Endothelial cell of umbilical vein (primary cell): Measurements from ENCODE around the gene KRTAP22-1. TPM values are rescaled to one million over a fixed set of nuclear protein-coding genes. Genes with fewer than 3 reads are reported as not detected.

Experiments
- BruUV-seq: library from RNA; stranded (reverse); fragments of 400-500 nt; replicated peaks from 2 replicates; lab custom pipeline; 2021; lab: Mats Ljungman, UMichigan
- CTCF ChIA-PET: fragments of 300-600, 350-600 bp; sonication (Branson Sonifier 250); formaldehyde crosslinking; loops from one replicate; lab custom pipeline; 2021; ENCODE audit warnings: antibody characterized with exemption, inconsistent platforms; lab: Charles Lee
- POLR2A ChIA-PET: fragments of 300-600, 350-600 bp; sonication (Branson Sonifier 250); formaldehyde crosslinking; loops from one replicate; lab custom pipeline; 2021; ENCODE audit warnings: antibody characterized with exemption, inconsistent platforms; lab: Charles Lee
- DNase-seq: peaks from one replicate; pipeline ENCODE4 v3.0.0-alpha.2; 2011; ENCODE audit warnings: low read depth, low spot score
- FAIRE-seq: peaks from 2 replicates; lab custom pipeline; 2011; peaks lifted over from hg19 to GRCh38; lab: Jason Lieb, UNC
- H2AFZ ChIP-seq: 2 replicates; pipeline ENCODE4 v1.6.0; 2012; ENCODE audit warnings: low read depth, low read length, control low read depth, inconsistent platforms
- H3K27ac ChIP-seq: 2 replicates; pipeline ENCODE4 v1.5.1; 2011; ENCODE audit warnings: low read depth, mild to moderate bottlenecking, control low read depth, low read length, moderate library complexity; ENCODE audit not compliant: insufficient read depth
- H3K27me3 ChIP-seq, 2 experiments: 2 replicates each; pipeline versions ENCODE4 v1.6.0 to v1.6.1; 2011; ENCODE audit warnings: low read length in 2 of 2, mixed read lengths in 1 of 2; ENCODE audit not compliant: control insufficient read depth in 2 of 2, insufficient read depth in 2 of 2
- H3K36me3 ChIP-seq, 2 experiments: 2 replicates in 1 of 2; 3 replicates in 1 of 2; pipeline ENCODE4 v1.5.1; 2011; ENCODE audit warnings: low read length in 2 of 2, mild to moderate bottlenecking in 1 of 2, moderate library complexity in 1 of 2; ENCODE audit not compliant: control insufficient read depth in 2 of 2, insufficient read depth in 2 of 2; ENCODE audit errors: extremely low read depth in 1 of 2
- H3K4me1 ChIP-seq: 3 replicates; pipeline ENCODE4 v1.5.1; 2011; ENCODE audit warnings: mild to moderate bottlenecking, low read length; ENCODE audit not compliant: control insufficient read depth, insufficient read depth; ENCODE audit errors: extremely low read depth
- H3K4me2 ChIP-seq: 2 replicates; pipeline ENCODE4 v1.6.1; 2011; ENCODE audit warnings: low read length, control low read depth, mixed read lengths; ENCODE audit not compliant: insufficient read depth
- H3K4me3 ChIP-seq, 3 experiments: fragments of 200-600 bp in 1 of 3; sonication (generic), shearing (Covaris generic) in 1 of 3; replicated peaks in 1 of 3; 2 replicates each; pipeline ENCODE4 v1.5.1; 2011 to 2016; ENCODE audit warnings: control low read depth in 3 of 3, low read length in 3 of 3, mild to moderate bottlenecking in 2 of 3, inconsistent platforms in 1 of 3, low read depth in 1 of 3, moderate library complexity in 1 of 3; ENCODE audit not compliant: insufficient read depth in 1 of 3
- H3K79me2 ChIP-seq: 2 replicates; pipeline ENCODE4 v1.6.0; 2012; ENCODE audit warnings: low read length, inconsistent platforms; ENCODE audit not compliant: control insufficient read depth, insufficient read depth
- H3K9ac ChIP-seq: replicated peaks from 2 replicates; pipeline ENCODE3; 2011; ENCODE audit warnings: low read length, control low read depth; ENCODE audit not compliant: insufficient read depth; ENCODE audit errors: extremely low read depth
- H3K9me1 ChIP-seq: replicated peaks from 3 replicates; pipeline ENCODE4 v1.6.0; 2011; ENCODE audit warnings: mild to moderate bottlenecking, low read length; ENCODE audit not compliant: control insufficient read depth, insufficient read depth; ENCODE audit errors: extremely low read depth
- H3K9me3 ChIP-seq: replicated peaks from 2 replicates; pipeline ENCODE4 v1.5.1; 2012; ENCODE audit warnings: low read length, inconsistent platforms; ENCODE audit not compliant: control insufficient read depth, insufficient read depth
- H4K20me1 ChIP-seq: replicated peaks from 2 replicates; pipeline ENCODE3; 2011; ENCODE audit warnings: mild to moderate bottlenecking, low read length; ENCODE audit not compliant: control insufficient read depth, insufficient read depth; ENCODE audit errors: extremely low read depth
- CTCF ChIP-seq, 2 donors: IDR thresholded peaks; 1 replicate in 1 of 2; 2 replicates in 1 of 2; pipeline ENCODE4 v1.5.1; 2011; ENCODE audit warnings: low read length in 2 of 2, mild to moderate bottlenecking in 2 of 2, moderate library complexity in 2 of 2, control low read depth in 1 of 2, inconsistent platforms in 1 of 2, low read depth in 1 of 2; ENCODE audit not compliant: insufficient read depth in 1 of 2; ENCODE audit errors: extremely low read depth in 1 of 2
- EZH2 ChIP-seq: IDR thresholded peaks from 2 replicates; pipeline ENCODE4 v1.6.1; 2012; ENCODE audit warnings: borderline replicate concordance, low read depth, mild to moderate bottlenecking, moderate library complexity, low read length, inconsistent platforms; ENCODE audit not compliant: severe bottlenecking
- FOS ChIP-seq: IDR thresholded peaks from 2 replicates; pipeline ENCODE4 v1.6.1; 2011; ENCODE audit warnings: mild to moderate bottlenecking, low read length, moderate library complexity, borderline replicate concordance; ENCODE audit not compliant: insufficient read depth
- GATA2 ChIP-seq: IDR thresholded peaks from 2 replicates; pipeline ENCODE4 v1.7.0; 2011; ENCODE audit warnings: low read depth, mild to moderate bottlenecking, moderate library complexity, mixed read lengths, low read length; ENCODE audit not compliant: insufficient read length, insufficient read depth
- JUN ChIP-seq: IDR thresholded peaks from 2 replicates; pipeline ENCODE4 v1.6.1; 2011; ENCODE audit warnings: borderline replicate concordance, low read depth; ENCODE audit not compliant: insufficient read length, insufficient read depth
- MAX ChIP-seq: IDR thresholded peaks from 2 replicates; pipeline ENCODE4 v1.6.1; 2011; ENCODE audit not compliant: insufficient read depth, insufficient read length
- MYC ChIP-seq: IDR thresholded peaks from one replicate; pipeline ENCODE4 v1.6.1; 2011; ENCODE audit warnings: mild to moderate bottlenecking, low read depth, low read length
- POLR2A ChIP-seq: IDR thresholded peaks from 2 replicates; pipeline ENCODE4 v1.6.1; 2012; ENCODE audit warnings: low read depth, mild to moderate bottlenecking, control low read depth, low read length
- POLR2AphosphoS5 ChIP-seq: IDR thresholded peaks from 2 replicates; pipeline ENCODE4 v1.6.1; 2012; ENCODE audit warnings: low read depth, mild to moderate bottlenecking, control low read depth, low read length, moderate library complexity; ENCODE audit not compliant: insufficient read depth
- dilution Hi-C: fragments of 300-500 bp; cut with MboI; formaldehyde crosslinking; loops from one replicate; pipeline ENCODE4 v1.15.0; 2019; ENCODE audit warnings: low sequenced_read_pairs; ENCODE audit not compliant: extremely low pct_ligation_motif_present
- intact Hi-C: fragments of 100-400 bp; cut with micrococcal nuclease; formaldehyde crosslinking; loops from one replicate; pipeline ENCODE4 v1.10.0; 2022
- polyA plus RNA-seq, 4 experiments: library from polyadenylated mRNA; depleted of rRNA in 3 of 4; stranded (reverse) in 3 of 4; unstranded in 1 of 4; fragments of >200 nt; gene quantifications; 2 replicates each; pipeline versions ENCODE4 v1.2.1 to v1.2.3, GENCODE V29; 2011 to 2012; ENCODE audit warnings: missing spikeins in 1 of 4
- total RNA-seq: library from RNA; stranded (reverse); gene quantifications from 2 replicates; pipeline ENCODE4 v1.2.3, GENCODE V29; 2021

KRTAP22-1 gene
- total and polyA plus RNA-seq, 2 donors (not counting 3 experiments of a cell fraction or from before 2014, with no cell fraction given): not detected

GRCh38 chr21:30577766-30578165, 23.1 kb upstream of the KRTAP22-1 start:
- no peak for FAIRE-seq
- no TSS peak for BruUV-seq

More at GRCh38 chr21:30577766-30578165, 23.1 kb upstream of the KRTAP22-1 start:
- no peaks in the 10 kb centered on the region for H3K79me2 ChIP-seq
- H3K4me1 ChIP-seq: no peaks in the 10 kb centered on the region
- H3K9ac ChIP-seq: no peak overlapping the region
- no peak overlapping the region for H3K4me2 ChIP-seq
- no peak overlapping the region for H3K27ac ChIP-seq
- H3K9me3 ChIP-seq: peaks cover 2% of the 10 kb centered on the region
- no peaks in the 10 kb centered on the region for H3K27me3 ChIP-seq
- intact Hi-C loops (no loop called here), dilution Hi-C loops (no loop called here)
- H3K36me3 ChIP-seq: no peaks in the 10 kb centered on the region
- H3K4me3 ChIP-seq: no peak overlapping the region
- no peak for DNase-seq
- CTCF ChIA-PET: no interaction called here
- no peak overlapping the region for H2AFZ ChIP-seq
- POLR2A ChIA-PET: no interaction called here
- TF ChIP-seq MAX (no peak), MYC (no peak), POLR2A (no peak), CTCF (IDR thresholded peaks at IDR 0.05; ENCODE audit: extremely low read depth in 1 of 2, insufficient read depth in 1 of 2, low read depth in 1 of 2, low read length in 2 of 2) (no peak), JUN (no peak), POLR2AphosphoS5 (no peak), GATA2 (no peak), FOS (no peak), EZH2 (no peak)
- H4K20me1 ChIP-seq: no peaks in the 10 kb centered on the region
- H3K9me1 ChIP-seq: no peaks in the 10 kb centered on the region
